ENCODE measurements around the gene PIGU. TPM values are rescaled to one million over a fixed set of nuclear protein-coding genes. Genes with fewer than 3 reads are reported as not detected.
A peak's percentile ranks its signal among the peaks of the same experiment; 100 is the strongest.

Gene PIGU
- total and polyA plus RNA-seq, 2 of the 13 experiments (the other 11 are each of a cell fraction or from before 2014, with no cell fraction given), result 45.5 to 231 TPM

GRCh38 chr20:34637245-34638038 is 39.5 kb downstream of the PIGU start:
- 77% methylated on average over 5 of the region's 5 CpGs for WGBS (ENCODE audit: low lambda C conversion rate)
- Histone ChIP-seq H3K4me2 (ENCODE audit: low read depth, low read length) (no peak overlapping the region; the same call in 1 of the 2 replicates), H3K27ac (ENCODE audit: extremely low read length, insufficient read depth, low read length) (peak overlapping the region; percentile 54), H3K4me3 (replicated peaks in 1 of 3; ENCODE audit: insufficient read depth in 1 of 3, low read depth in 2 of 3, low read length in 3 of 3) (no peak overlapping the region), H3K4me1 (ENCODE audit: insufficient read depth, low read length) (peaks cover 57% of the 10 kb centered on the region), H3K79me2 (ENCODE audit: insufficient read depth, low read length) (no peaks in the 10 kb centered on the region), H3K9me3 (ENCODE audit: low read length) (no peaks in the 10 kb centered on the region), H2AFZ (ENCODE audit: low read length) (no peak overlapping the region), H3K9ac (ENCODE audit: insufficient read depth, low read depth, low read length) (no peak overlapping the region), H4K20me1 (ENCODE audit: insufficient read depth, low read length) (no peaks in the 10 kb centered on the region), H3K36me3 (replicated peaks in 1 of 2; ENCODE audit: control insufficient read depth in 1 of 2, insufficient read depth in 2 of 2, low read length in 2 of 2) (peaks cover 16 to 61% of the 10 kb centered on the region in 2 experiments), H3K27me3 (ENCODE audit: control insufficient read depth in 1 of 2, insufficient read depth in 2 of 2, low read length in 2 of 2) (no peaks in the 10 kb centered on the region)
- intact Hi-C loops (cut with micrococcal nuclease; ENCODE audit: unreplicated experiment) (loop anchor here (2.0 to 5.0 kb wide), 2 partner anchors 17 to 70 kb away; no protein-coding TSS in a partner anchor), in situ Hi-C loops (cut with HindIII; ENCODE audit: extremely low pct_ligation_motif_present, low pct_unique_long_range_greater_than_20kb) (no loop called here)
- FAIRE-seq, result no peak
- peak; percentile 90 for DNase-seq (ENCODE audit: low spot score)
- ChIA-PET CTCF (ENCODE audit: low intra/inter-chr PET ratio, low total read pairs) (no interaction called here), POLR2A (interaction anchor here (1.0 to 4.9 kb wide), 4 partner anchors 16 to 274 kb away, joined by 5 to 44 read pairs (median 5); partner anchors contain the start of genes ITCH and TP53INP2)
- BruUV-seq (replicated peaks), result no TSS peak
- peak; percentile 85 for ATAC-seq
- no peak for TF ChIP-seq ZFP82 (CRISPR knock-in tag; IDR thresholded peaks at IDR 0.05; ENCODE audit: borderline replicate concordance)
- TF ChIP-seq CTCF (CRISPR knock-in tag; IDR thresholded peaks at IDR 0.05), result no peak
- TF ChIP-seq ZNF232 (CRISPR knock-in tag; IDR thresholded peaks at IDR 0.05; ENCODE audit: borderline replicate concordance), result no peak
- no peak for TF ChIP-seq KIAA2018 (CRISPR knock-in tag; IDR thresholded peaks at IDR 0.05; ENCODE audit: borderline replicate concordance)
- TF ChIP-seq ZNF550 (CRISPR knock-in tag; IDR thresholded peaks at IDR 0.05; ENCODE audit: borderline replicate concordance), result no peak
- no peak for TF ChIP-seq IRF1 (CRISPR knock-in tag; IDR thresholded peaks at IDR 0.05; ENCODE audit: low read depth)
- no peak for TF ChIP-seq MEIS1 (CRISPR knock-in tag; IDR thresholded peaks at IDR 0.05; ENCODE audit: borderline replicate concordance)
- no peak for TF ChIP-seq ZNF335 (CRISPR knock-in tag; IDR thresholded peaks at IDR 0.05)
- no peak for TF ChIP-seq ZNF207 (IDR thresholded peaks at IDR 0.05; ENCODE audit: borderline replicate concordance)
- no peak for TF ChIP-seq NFKBIZ (CRISPR knock-in tag; IDR thresholded peaks at IDR 0.05)
- TF ChIP-seq RFXAP (CRISPR knock-in tag; IDR thresholded peaks at IDR 0.05; ENCODE audit: borderline replicate concordance), result no peak
- TF ChIP-seq RXRB (CRISPR knock-in tag; IDR thresholded peaks at IDR 0.05; ENCODE audit: borderline replicate concordance), result peak; percentile 29; the same call in 1 of the 2 replicates
